Measurements from ENCODE around the gene CNOT1.

- TF ChIP-seq CTCF (IDR thresholded peaks at IDR 0.05): no peak
- no peak for TF ChIP-seq POLR2AphosphoS5 (IDR thresholded peaks at IDR 0.05)
Measured at GRCh38 chr16:58503166-58503862, 126.3 kb downstream of the CNOT1 start.

Measured in prostate gland (tissue), 2 donors.